ENCODE data around the gene DACT3.

The DACT3 gene

DNA sequence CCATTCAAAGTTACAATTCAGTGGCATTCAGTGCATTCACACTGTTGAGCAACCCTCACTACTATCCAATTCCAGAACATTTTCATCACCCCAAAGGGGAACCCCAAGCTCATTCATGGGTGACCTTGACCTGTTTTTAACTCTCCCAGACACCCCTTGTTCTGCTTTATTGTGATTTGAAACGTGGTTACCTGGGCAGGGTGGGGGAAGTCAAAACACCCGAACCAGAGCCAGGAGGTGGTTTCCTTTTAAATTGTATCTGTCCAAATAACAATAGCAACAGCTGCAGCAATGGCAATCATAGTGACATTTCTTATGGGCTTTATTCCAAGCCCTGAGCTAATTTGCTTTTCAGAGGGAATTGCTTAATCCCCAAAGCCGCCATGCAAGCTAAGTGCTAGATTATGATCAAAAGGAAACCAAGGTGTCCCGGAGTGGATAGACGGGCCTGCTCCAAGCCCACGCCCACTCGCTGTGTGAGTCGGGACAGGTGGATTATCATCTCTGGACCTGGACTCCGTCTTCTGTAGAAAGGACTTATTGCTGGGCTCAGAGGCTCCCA is 42.2 kb downstream of the DACT3 start:
- peaks cover 9 to 21% of the 10 kb centered on the region in 2 donors for H3K4me1 ChIP-seq (ENCODE audit: control insufficient read depth in 2 of 2, insufficient read depth in 1 of 2, low read depth in 1 of 2, low read length in 2 of 2)
- no peaks in the 10 kb centered on the region for H3K36me3 ChIP-seq (replicated peaks in 1 of 2; ENCODE audit: control insufficient read depth in 2 of 2, insufficient read depth in 2 of 2, low read length in 2 of 2)
- no peak overlapping the region for H3K4me3 ChIP-seq (ENCODE audit: low read length in 2 of 2)
- WGBS, 2 donors (ENCODE audit: extremely low coverage in 2 of 2, insufficient read length in 2 of 2, insufficient replicate concordance in 1 of 2): no CpG with 5 or more reads among the region's 9 CpGs
- H2BK120ac ChIP-seq (ENCODE audit: low read depth, low read length): no peak overlapping the region
- H3K9me3 ChIP-seq (replicated peaks in 1 of 2; ENCODE audit: control insufficient read depth in 2 of 2, insufficient read depth in 1 of 2, low read depth in 1 of 2, low read length in 2 of 2): no peaks in the 10 kb centered on the region
- no peak overlapping the region for H2AK5ac ChIP-seq (ENCODE audit: low read depth, low read length)
- H4K91ac ChIP-seq (ENCODE audit: low read depth, low read length, poor library complexity): no peak overlapping the region
- no peak overlapping the region for H3K4me2 ChIP-seq (ENCODE audit: insufficient read depth, low read length, poor library complexity, severe bottlenecking)
- H2AFZ ChIP-seq (ENCODE audit: low read length): no peak overlapping the region
- H3K27ac ChIP-seq (replicated peaks; ENCODE audit: low read length): no peak overlapping the region
- H2BK15ac ChIP-seq (ENCODE audit: low read length): no peak overlapping the region
- no peak overlapping the region for H4K8ac ChIP-seq (ENCODE audit: low read depth, low read length)
- no peak overlapping the region for H3K23ac ChIP-seq (ENCODE audit: low read depth, low read length, poor library complexity)
- H2BK12ac ChIP-seq (ENCODE audit: low read length): no peak overlapping the region
- DNase-seq (ENCODE audit: low spot score): no peak
- no peak overlapping the region for H2BK5ac ChIP-seq (ENCODE audit: low read length)
- no peak overlapping the region for H3K4ac ChIP-seq (ENCODE audit: low read length)
- peaks cover 1% of the 10 kb centered on the region for H3K79me1 ChIP-seq (ENCODE audit: low read depth, low read length)
- H3K9ac ChIP-seq (ENCODE audit: low read depth, low read length, poor library complexity): no peak overlapping the region
- no peak overlapping the region for H3K14ac ChIP-seq (ENCODE audit: low read length)
- H3K27me3 ChIP-seq (ENCODE audit: control insufficient read depth in 3 of 3, insufficient read depth in 3 of 3, low read depth in 1 of 3, low read length in 3 of 3): peaks cover 0 to 24% (median 0%) of the 10 kb centered on the region in 3 experiments
- no peak overlapping the region for H3K18ac ChIP-seq (ENCODE audit: low read length)

DNA sequence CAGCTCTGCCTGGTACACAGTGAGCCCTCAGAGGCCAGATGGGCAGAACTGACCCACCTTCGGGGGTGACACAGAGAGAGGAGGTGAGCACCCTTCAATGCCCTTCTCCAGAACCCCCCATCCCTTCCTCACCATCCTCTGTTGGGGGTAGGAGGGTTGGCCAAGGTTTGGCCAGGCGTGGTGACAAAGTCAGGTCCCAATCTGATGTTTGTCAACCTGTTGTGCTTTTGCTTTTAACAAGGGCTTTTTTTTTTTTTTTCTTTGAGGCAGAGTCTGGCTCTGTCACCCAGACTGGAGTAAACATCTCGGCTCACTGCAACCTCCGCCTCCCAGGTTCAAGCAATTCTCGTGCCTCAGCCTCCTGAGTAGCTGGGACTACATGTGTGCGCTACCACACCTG is 43.4 kb downstream of the DACT3 start:
- Histone ChIP-seq H3K9me3 (replicated peaks in 1 of 2; ENCODE audit: control insufficient read depth in 2 of 2, insufficient read depth in 1 of 2, low read depth in 1 of 2, low read length in 2 of 2) (no peaks in the 10 kb centered on the region), H3K4ac (ENCODE audit: low read length) (no peak overlapping the region), H2BK5ac (ENCODE audit: low read length) (no peak overlapping the region), H3K27ac (replicated peaks; ENCODE audit: low read length) (no peak overlapping the region), H4K8ac (ENCODE audit: low read depth, low read length) (no peak overlapping the region), H2AK5ac (ENCODE audit: low read depth, low read length) (no peak overlapping the region), H4K91ac (ENCODE audit: low read depth, low read length, poor library complexity) (no peak overlapping the region), H3K4me3 (ENCODE audit: low read length in 2 of 2) (no peak overlapping the region), H3K18ac (ENCODE audit: low read length) (no peak overlapping the region), H3K4me2 (ENCODE audit: insufficient read depth, low read length, poor library complexity, severe bottlenecking) (no peak overlapping the region), H2AFZ (ENCODE audit: low read length) (no peak overlapping the region), H3K36me3 (replicated peaks in 1 of 2; ENCODE audit: control insufficient read depth in 2 of 2, insufficient read depth in 2 of 2, low read length in 2 of 2) (no peaks in the 10 kb centered on the region), H3K23ac (ENCODE audit: low read depth, low read length, poor library complexity) (no peak overlapping the region), H2BK15ac (ENCODE audit: low read length) (no peak overlapping the region), H3K27me3 (ENCODE audit: control insufficient read depth in 3 of 3, insufficient read depth in 3 of 3, low read depth in 1 of 3, low read length in 3 of 3) (peaks cover 0 to 24% (median 0%) of the 10 kb centered on the region in 3 experiments), H3K14ac (ENCODE audit: low read length) (no peak overlapping the region), H3K79me1 (ENCODE audit: low read depth, low read length) (no peaks in the 10 kb centered on the region), H2BK120ac (ENCODE audit: low read depth, low read length) (no peak overlapping the region), H2BK12ac (ENCODE audit: low read length) (no peak overlapping the region), H3K4me1 (ENCODE audit: control insufficient read depth in 2 of 2, insufficient read depth in 1 of 2, low read depth in 1 of 2, low read length in 2 of 2) (peaks cover 9 to 21% of the 10 kb centered on the region in 2 donors), H3K9ac (ENCODE audit: low read depth, low read length, poor library complexity) (no peak overlapping the region)
- no peak for DNase-seq (ENCODE audit: low spot score)
- WGBS, 2 donors (ENCODE audit: extremely low coverage in 2 of 2, insufficient read length in 2 of 2, insufficient replicate concordance in 1 of 2): no CpG with 5 or more reads among the region's 6 CpGs

DNA sequence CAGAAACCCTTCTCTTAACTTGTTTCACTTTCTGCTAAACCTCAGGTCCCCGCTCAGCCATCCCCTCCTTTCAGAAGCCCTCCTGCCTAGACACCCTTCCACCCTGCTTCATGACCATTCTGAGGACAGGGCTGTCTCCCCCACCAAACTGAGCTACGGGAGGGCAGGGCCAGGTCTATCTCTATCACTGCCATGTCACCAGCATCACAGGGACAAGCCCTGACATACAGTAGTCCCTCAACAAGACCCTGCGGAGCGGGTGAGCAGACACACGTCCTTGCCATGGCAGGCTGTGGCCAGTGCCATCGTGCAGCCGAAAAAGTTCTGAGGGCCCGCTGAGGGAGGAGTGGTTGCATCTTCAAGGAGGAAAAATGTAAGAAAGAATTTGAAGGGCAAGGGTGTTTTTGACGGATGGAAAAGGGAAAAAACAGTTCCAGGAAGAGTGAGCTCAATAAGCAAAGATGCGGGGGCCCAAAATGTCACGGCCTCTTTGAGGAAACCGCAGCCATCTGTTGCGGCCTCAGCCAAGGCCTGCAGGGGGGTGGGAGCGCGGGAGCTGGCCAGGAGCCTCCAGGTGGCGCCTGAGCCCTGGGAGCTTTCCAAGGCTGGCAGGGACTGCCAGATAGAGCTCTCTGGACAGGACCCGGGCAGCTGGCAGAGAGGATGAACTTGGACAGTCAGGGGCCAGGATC is 44.2 kb downstream of the DACT3 start:
- H3K9me3 ChIP-seq (replicated peaks in 1 of 2; ENCODE audit: control insufficient read depth in 2 of 2, insufficient read depth in 1 of 2, low read depth in 1 of 2, low read length in 2 of 2): no peaks in the 10 kb centered on the region
- no peak overlapping the region for H3K27ac ChIP-seq (replicated peaks; ENCODE audit: low read length)
- H3K4me3 ChIP-seq (ENCODE audit: low read length in 2 of 2): peak overlapping the region in 1 of 2 donors; percentile 27
- H2AK5ac ChIP-seq (ENCODE audit: low read depth, low read length): peak overlapping the region; percentile 85
- H3K36me3 ChIP-seq (replicated peaks in 1 of 2; ENCODE audit: control insufficient read depth in 2 of 2, insufficient read depth in 2 of 2, low read length in 2 of 2): no peaks in the 10 kb centered on the region
- H2BK120ac ChIP-seq (ENCODE audit: low read depth, low read length): no peak overlapping the region
- no peak overlapping the region for H3K9ac ChIP-seq (ENCODE audit: low read depth, low read length, poor library complexity)
- H3K18ac ChIP-seq (ENCODE audit: low read length): peak overlapping the region; percentile 78
- H3K4me1 ChIP-seq (ENCODE audit: control insufficient read depth in 2 of 2, insufficient read depth in 1 of 2, low read depth in 1 of 2, low read length in 2 of 2): peaks cover 9 to 18% of the 10 kb centered on the region in 2 donors
- H2BK5ac ChIP-seq (ENCODE audit: low read length): no peak overlapping the region
- H3K4me2 ChIP-seq (ENCODE audit: insufficient read depth, low read length, poor library complexity, severe bottlenecking): no peak overlapping the region
- H4K91ac ChIP-seq (ENCODE audit: low read depth, low read length, poor library complexity): no peak overlapping the region
- no peak overlapping the region for H3K23ac ChIP-seq (ENCODE audit: low read depth, low read length, poor library complexity)
- no peaks in the 10 kb centered on the region for H3K79me1 ChIP-seq (ENCODE audit: low read depth, low read length)
- no CpG with 5 or more reads among the region's 17 CpGs for WGBS, 2 donors (ENCODE audit: extremely low coverage in 2 of 2, insufficient read length in 2 of 2, insufficient replicate concordance in 1 of 2)
- H3K4ac ChIP-seq (ENCODE audit: low read length): no peak overlapping the region
- peaks cover 0 to 20% (median 0%) of the 10 kb centered on the region in 3 experiments for H3K27me3 ChIP-seq (ENCODE audit: control insufficient read depth in 3 of 3, insufficient read depth in 3 of 3, low read depth in 1 of 3, low read length in 3 of 3)
- H2BK12ac ChIP-seq (ENCODE audit: low read length): peak overlapping the region; percentile 95
- no peak for DNase-seq (ENCODE audit: low spot score)
- peak overlapping the region; percentile 17 for H2AFZ ChIP-seq (ENCODE audit: low read length)
- peak overlapping the region; percentile 52 for H4K8ac ChIP-seq (ENCODE audit: low read depth, low read length)
- no peak overlapping the region for H3K14ac ChIP-seq (ENCODE audit: low read length)
- H2BK15ac ChIP-seq (ENCODE audit: low read length): peak overlapping the region; percentile 65

DNA sequence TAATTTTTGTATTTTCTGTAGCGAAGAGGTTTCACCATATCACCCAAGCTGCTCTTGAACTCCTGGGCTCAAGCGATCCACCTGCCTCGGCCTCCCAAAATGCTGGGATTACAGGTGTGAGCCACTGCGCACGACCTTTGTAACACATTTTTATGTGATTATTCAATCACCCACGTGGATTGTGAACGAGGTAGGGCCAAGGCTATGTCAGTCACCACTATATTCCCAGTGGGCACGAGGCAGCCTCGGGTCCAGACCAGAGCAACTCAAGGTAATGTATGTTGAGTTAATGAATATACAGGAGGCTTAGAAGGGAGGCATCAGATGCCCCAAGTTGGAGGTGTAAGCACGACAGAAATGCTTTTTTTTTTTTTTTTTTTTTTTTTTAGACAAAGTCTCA is 45.0 kb downstream of the DACT3 start:
- DNase-seq (ENCODE audit: low spot score): no peak
- H3K9ac ChIP-seq (ENCODE audit: low read depth, low read length, poor library complexity): no peak overlapping the region
- H2BK5ac ChIP-seq (ENCODE audit: low read length): no peak overlapping the region
- H2BK15ac ChIP-seq (ENCODE audit: low read length): no peak overlapping the region
- no peak overlapping the region for H4K91ac ChIP-seq (ENCODE audit: low read depth, low read length, poor library complexity)
- no peak overlapping the region for H3K4me3 ChIP-seq (ENCODE audit: low read length in 2 of 2)
- H3K79me1 ChIP-seq (ENCODE audit: low read depth, low read length): no peaks in the 10 kb centered on the region
- no CpG with 5 or more reads among the region's 10 CpGs for WGBS, 2 donors (ENCODE audit: extremely low coverage in 2 of 2, insufficient read length in 2 of 2, insufficient replicate concordance in 1 of 2)
- no peaks in the 10 kb centered on the region for H3K9me3 ChIP-seq (replicated peaks in 1 of 2; ENCODE audit: control insufficient read depth in 2 of 2, insufficient read depth in 1 of 2, low read depth in 1 of 2, low read length in 2 of 2)
- no peak overlapping the region for H4K8ac ChIP-seq (ENCODE audit: low read depth, low read length)
- no peak overlapping the region for H3K4ac ChIP-seq (ENCODE audit: low read length)
- H3K27me3 ChIP-seq (ENCODE audit: control insufficient read depth in 3 of 3, insufficient read depth in 3 of 3, low read depth in 1 of 3, low read length in 3 of 3): peaks cover 0 to 14% (median 0%) of the 10 kb centered on the region in 3 experiments
- H3K23ac ChIP-seq (ENCODE audit: low read depth, low read length, poor library complexity): no peak overlapping the region
- no peak overlapping the region for H2AFZ ChIP-seq (ENCODE audit: low read length)
- no peak overlapping the region for H2AK5ac ChIP-seq (ENCODE audit: low read depth, low read length)
- H3K18ac ChIP-seq (ENCODE audit: low read length): no peak overlapping the region
- no peak overlapping the region for H3K14ac ChIP-seq (ENCODE audit: low read length)
- no peak overlapping the region for H3K27ac ChIP-seq (replicated peaks; ENCODE audit: low read length)
- H2BK12ac ChIP-seq (ENCODE audit: low read length): no peak overlapping the region
- H3K36me3 ChIP-seq (replicated peaks in 1 of 2; ENCODE audit: control insufficient read depth in 2 of 2, insufficient read depth in 2 of 2, low read length in 2 of 2): peaks cover 2 to 6% of the 10 kb centered on the region in 2 donors
- H3K4me2 ChIP-seq (ENCODE audit: insufficient read depth, low read length, poor library complexity, severe bottlenecking): no peak overlapping the region
- H3K4me1 ChIP-seq (ENCODE audit: control insufficient read depth in 2 of 2, insufficient read depth in 1 of 2, low read depth in 1 of 2, low read length in 2 of 2): peaks cover 3 to 11% of the 10 kb centered on the region in 2 donors
- H2BK120ac ChIP-seq (ENCODE audit: low read depth, low read length): no peak overlapping the region
